A549 (cell line): Measurements from ENCODE around the gene TCL1A. TPM values are rescaled to one million over a fixed set of nuclear protein-coding genes. Genes with fewer than 3 reads are reported as not detected.

ENCODE experiments used
- ATAC-seq, 2 experiments: fragments of 200-7000 bp in 1 of 2; fragments of >200 bp in 1 of 2; cut with Nextera tagmentation in 1 of 2; cut with Tn5 transposase in 1 of 2; 3 replicates each; pipeline versions ENCODE4 v1.8.0 to v1.9.1; 2018 to 2020; ENCODE audit warnings: mild to moderate bottlenecking in 1 of 2, moderate library complexity in 1 of 2
- CTCF ChIA-PET: fragments of 300-600 bp; sonication (Branson Sonifier 250); formaldehyde crosslinking; extraction: SDS; loops from one replicate; lab custom pipeline; 2021; ENCODE audit warnings: antibody characterized with exemption, inconsistent platforms; lab: Yijun Ruan, JAX
- POLR2A ChIA-PET: fragments of 350-600 bp; formaldehyde crosslinking; extraction: SDS; loops from one replicate; lab custom pipeline; 2021; ENCODE audit warnings: antibody characterized with exemption, inconsistent platforms; lab: Yijun Ruan, JAX
- DNase-seq, 2 experiments: peaks; one replicate each; pipeline versions ENCODE4 v3.0.0 to v3.0.0-alpha.2; 2011 to 2016; ENCODE audit warnings: low read depth in 1 of 2, low spot score in 1 of 2
- FAIRE-seq: peaks from 2 replicates; lab custom pipeline; 2011; peaks lifted over from hg19 to GRCh38; lab: Jason Lieb, UNC
- H3K27ac ChIP-seq, 2 experiments: fragments of >200 bp; sonication (Bioruptor Twin); formaldehyde crosslinking; 3 replicates each; pipeline ENCODE4 v1.5.1; 2016 to 2017
- H3K4me1 ChIP-seq: fragments of >200 bp; sonication (Bioruptor Twin); formaldehyde crosslinking; 3 replicates; pipeline ENCODE4 v1.6.1; 2016
- H3K4me2 ChIP-seq: fragments of >200 bp; sonication (Bioruptor Twin); formaldehyde crosslinking; 3 replicates; pipeline ENCODE4 v1.6.1; 2016
- H3K4me3 ChIP-seq: fragments of >200 bp; sonication (Bioruptor Twin); formaldehyde crosslinking; 3 replicates; pipeline ENCODE4 v1.5.1; 2016
- H3K9me3 ChIP-seq: fragments of >200 bp; sonication (Bioruptor Twin); formaldehyde crosslinking; 3 replicates; pipeline ENCODE4 v1.6.1; 2016
- CBX8 ChIP-seq: fragments of 200-600 bp; sonication (generic); IDR thresholded peaks from 2 replicates; pipeline ENCODE4 v1.6.1; 2016
- CEBPB ChIP-seq, 2 experiments: fragments of >200 bp in 1 of 2; sonication (Bioruptor Twin) in 1 of 2; formaldehyde crosslinking in 1 of 2; IDR thresholded peaks; 2 replicates each; pipeline ENCODE4 v1.6.1; 2012 to 2016
- EHF ChIP-seq: fragments of 250-450 bp; sonication (Bioruptor Pico); IDR thresholded peaks from 2 replicates; pipeline ENCODE4 v1.5.0; 2020; ENCODE audit warnings: mild to moderate bottlenecking
- EHMT2 ChIP-seq: fragments of 200-600 bp; sonication (generic); IDR thresholded peaks from 2 replicates; pipeline ENCODE4 v1.6.1; 2016; ENCODE audit warnings: antibody characterized with exemption, low read depth, mild to moderate bottlenecking, moderate library complexity
- ESRRA ChIP-seq: fragments of 150-350 bp; IDR thresholded peaks from 2 replicates; pipeline ENCODE4 v1.6.1; 2014; ENCODE audit warnings: mild to moderate bottlenecking, low read length, borderline replicate concordance
- FOSL2 ChIP-seq, 2 experiments: fragments of 450-650 bp in 1 of 2; fragments of >200 bp in 1 of 2; sonication (Bioruptor Twin) in 1 of 2; formaldehyde crosslinking; IDR thresholded peaks; 2 replicates each; pipeline versions ENCODE4 v1.5.0 to v1.6.1; 2016 to 2020; ENCODE audit warnings: mild to moderate bottlenecking in 1 of 2, moderate library complexity in 1 of 2
- FOXS1 ChIP-seq: fragments of 250-450 bp; sonication (Bioruptor Pico); IDR thresholded peaks from 2 replicates; pipeline ENCODE4 v1.5.0; 2020; ENCODE audit warnings: mild to moderate bottlenecking, moderate library complexity
- GATA3 ChIP-seq: IDR thresholded peaks from 2 replicates; pipeline ENCODE4 v1.6.1; 2012; ENCODE audit warnings: borderline replicate concordance
- HES2 ChIP-seq: fragments of >200 bp; sonication (Bioruptor Twin); formaldehyde crosslinking; IDR thresholded peaks from 2 replicates; pipeline ENCODE4 v1.6.1; 2016
- JUNB ChIP-seq: fragments of >200 bp; sonication (Bioruptor Twin); formaldehyde crosslinking; IDR thresholded peaks from 2 replicates; pipeline ENCODE4 v1.6.1; 2016
- KDM5A ChIP-seq: fragments of 200-600 bp; sonication (generic); IDR thresholded peaks from 2 replicates; pipeline ENCODE4 v1.6.1; 2016; ENCODE audit warnings: antibody characterized with exemption, mild to moderate bottlenecking
- MYC ChIP-seq: IDR thresholded peaks from 2 replicates; pipeline ENCODE4 v1.6.1; 2012; ENCODE audit warnings: mild to moderate bottlenecking, inconsistent platforms, low read length, improper control_type of control experiment, borderline replicate concordance
- NFE2L2 ChIP-seq: fragments of 150-350 bp; conservative IDR thresholded peaks from 2 replicates; pipeline ENCODE4 v1.6.1; 2014; ENCODE audit warnings: low read length
- POLR2AphosphoS2 ChIP-seq: conservative IDR thresholded peaks from 2 replicates; pipeline ENCODE4 v1.6.1; 2012; ENCODE audit warnings: low read length, improper control_type of control experiment, inconsistent platforms
- RARB ChIP-seq: fragments of 250-450 bp; sonication (Bioruptor Pico); IDR thresholded peaks from 2 replicates; pipeline ENCODE4 v1.8.0; 2021; ENCODE audit warnings: mild to moderate bottlenecking, moderate library complexity
- RCOR1 ChIP-seq: fragments of 150-350 bp; IDR thresholded peaks from 2 replicates; pipeline ENCODE4 v1.6.1; 2014; ENCODE audit warnings: antibody characterized with exemption, low read length, low read depth
- REST ChIP-seq: fragments of 200-600 bp; sonication (generic); IDR thresholded peaks from 2 replicates; pipeline ENCODE4 v1.6.1; 2016; ENCODE audit warnings: antibody characterized with exemption, mild to moderate bottlenecking, moderate library complexity
- RFX5 ChIP-seq: fragments of 450-650 bp; IDR thresholded peaks from 2 replicates; pipeline ENCODE4 v1.7.1; 2014; ENCODE audit warnings: antibody characterized with exemption, mild to moderate bottlenecking, moderate library complexity
- RNF2 ChIP-seq: fragments of 200-600 bp; sonication (generic); IDR thresholded peaks from 2 replicates; pipeline ENCODE4 v1.6.1; 2016; ENCODE audit warnings: low read depth, mild to moderate bottlenecking, antibody characterized with exemption, moderate library complexity, borderline replicate concordance
- SMC3 ChIP-seq: fragments of >200 bp; sonication (Bioruptor Twin); formaldehyde crosslinking; IDR thresholded peaks from 3 replicates; pipeline ENCODE4 v1.6.1; 2018; ENCODE audit warnings: inconsistent platforms
- SREBF2 ChIP-seq: fragments of 450-650 bp; IDR thresholded peaks from 2 replicates; pipeline ENCODE4 v1.6.1; 2014; ENCODE audit warnings: mild to moderate bottlenecking, moderate library complexity
- TFCP2L1 ChIP-seq: fragments of 250-450 bp; sonication (Bioruptor Pico); IDR thresholded peaks from 2 replicates; pipeline ENCODE4 v1.5.0; 2021; ENCODE audit warnings: mild to moderate bottlenecking
- WGBS: methylation state at CpG from one replicate; pipeline ENCODE4 v1.1.6; 2017; ENCODE audit errors: missing lambda C conversion rate; 5-methylcytosine and 5-hydroxymethylcytosine counted together
- polyA plus RNA-seq, 4 experiments: library from polyadenylated mRNA; depleted of rRNA in 3 of 4; stranded (reverse); fragments of >200 nt; fragmentation: RNase III in 1 of 4; extraction: RNeasy Plus Mini Kit Qiagen cat#74134 plus additional on column Dnase treatment in 1 of 4; gene quantifications; 2 replicates in 3 of 4; 3 replicates in 1 of 4; pipeline ENCODE4 v1.2.3, GENCODE V29; 2011 to 2017
- TF ChIP-seq, protein P1 (sequence below): IDR thresholded peaks from 2 replicates; pipeline ENCODE4 v1.6.1; 2012

TCL1A gene
- polyA plus RNA-seq, 2 of the 4 experiments (the other 2 are of a cell fraction), result not detected

- FAIRE-seq (no peak), ATAC-seq (no peak), DNase-seq (no peak)
- WGBS, result 52% methylated on average over 14 of the region's 15 CpGs
- no peak overlapping the region for H3K4me2 ChIP-seq
- no peaks in the 10 kb centered on the region for H3K9me3 ChIP-seq
- ChIA-PET POLR2A (no interaction called here), CTCF (no interaction called here)
- no peak for TF ChIP-seq HES2
- no peaks in the 10 kb centered on the region for H3K4me1 ChIP-seq
- H3K4me3 ChIP-seq, result no peak overlapping the region
- no peak overlapping the region for H3K27ac ChIP-seq
These were observed 17.2 kb downstream of the TCL1A start for GRCh38 chr14:95696741-95697140.

DNA sequence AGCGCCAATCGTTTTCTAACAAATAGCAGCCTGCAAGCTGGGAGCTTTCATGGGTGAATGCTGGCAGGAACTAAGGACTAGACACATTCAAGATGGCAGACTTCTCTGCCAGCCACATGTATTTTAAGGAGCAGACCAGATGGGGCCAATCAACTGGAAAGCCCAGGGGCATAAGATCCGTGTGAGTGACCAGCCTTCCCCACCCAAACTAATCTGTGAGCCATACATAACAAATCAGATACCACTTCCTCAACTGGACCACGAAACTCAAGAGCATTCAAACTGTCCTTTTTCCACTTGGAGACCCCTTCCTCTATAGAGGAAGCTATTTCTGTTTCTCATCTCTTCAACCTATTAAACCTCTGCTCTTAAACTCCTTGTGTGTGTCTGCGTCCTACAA, 18.0 kb downstream of the TCL1A start:
- Histone ChIP-seq H3K4me3 (no peak overlapping the region), H3K27ac (no peak overlapping the region), H3K4me1 (no peaks in the 10 kb centered on the region), H3K4me2 (no peak overlapping the region), H3K9me3 (no peaks in the 10 kb centered on the region)
- ChIA-PET POLR2A (no interaction called here), CTCF (interaction anchor here (0.7 kb wide), 1 partner anchor 107 kb away, joined by 3 read pairs; no protein-coding TSS in a partner anchor)
- no peak for DNase-seq
- WGBS, result 43% methylated on average over 5 of the region's 5 CpGs
- ATAC-seq, result no peak
- no peak for FAIRE-seq
- no peak for TF ChIP-seq TFCP2L1 (CRISPR knock-in tag)
- no peak for TF ChIP-seq REST
- no peak for TF ChIP-seq FOSL2 (IDR thresholded peaks at IDR 0.05)
- no peak for TF ChIP-seq FOSL2 (CRISPR knock-in tag; IDR thresholded peaks at IDR 0.05)

DNA sequence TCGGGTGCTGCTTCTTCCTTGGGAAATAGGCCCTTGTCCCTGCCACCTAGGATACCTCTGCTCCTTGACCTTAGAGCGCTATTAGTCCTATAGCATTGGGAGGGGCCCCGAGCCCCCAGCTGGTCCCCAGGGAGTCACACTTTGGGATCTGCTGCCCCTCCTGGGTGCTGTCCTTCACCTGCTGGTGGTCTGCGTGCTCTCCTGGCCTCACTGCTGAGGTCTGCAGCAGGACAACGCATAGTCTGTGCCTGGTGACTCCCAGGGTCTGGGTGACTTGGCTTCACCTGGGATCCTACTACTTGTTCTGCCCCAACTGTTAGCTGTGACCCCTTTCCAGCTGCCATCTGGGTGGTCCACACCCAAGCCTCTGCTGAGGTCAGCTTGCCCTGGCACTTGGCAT, 18.9 kb downstream of the TCL1A start:
- no peak overlapping the region for H3K4me3 ChIP-seq
- no peak for TF ChIP-seq SREBF2
- TF ChIP-seq CEBPB (IDR thresholded peaks at IDR 0.05), result no peak
- no peak for TF ChIP-seq KDM5A
- TF ChIP-seq EHMT2, result no peak
- POLR2A ChIA-PET, result no interaction called here
- H3K4me1 ChIP-seq, result no peaks in the 10 kb centered on the region
- ATAC-seq (no peak), FAIRE-seq (no peak), DNase-seq (no peak)
- H3K27ac ChIP-seq, result no peak overlapping the region
- CTCF ChIA-PET, result interaction anchor here (0.6 to 1.0 kb wide), 2 partner anchors 15 to 188 kb away, joined by 3 to 4 read pairs; no protein-coding TSS in a partner anchor
- no peaks in the 10 kb centered on the region for H3K9me3 ChIP-seq
- no peak overlapping the region for H3K4me2 ChIP-seq
- 11% methylated on average over 1 of the region's 5 CpGs for WGBS

DNA sequence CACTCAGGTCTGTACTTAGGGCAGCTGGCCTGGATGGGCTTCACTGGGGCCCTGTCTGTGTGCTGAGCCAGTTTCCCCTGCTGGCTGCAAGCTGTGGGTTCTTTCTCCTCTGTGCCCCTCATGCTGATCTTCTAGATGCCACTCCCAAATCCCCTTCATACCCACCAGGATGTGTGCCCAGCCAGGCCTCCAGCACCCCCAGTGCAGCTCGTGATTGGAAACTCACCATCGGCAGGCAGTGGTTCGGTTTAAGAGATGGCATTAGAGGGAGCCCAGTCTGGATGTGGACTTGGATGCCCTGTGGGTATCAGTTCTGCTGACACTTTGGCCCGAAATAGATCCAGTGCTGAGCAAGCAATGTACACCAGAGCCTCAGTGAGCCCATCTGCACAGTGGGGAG, 21.8 kb downstream of the TCL1A start:
- TF ChIP-seq MYC (no peak), RARB (CRISPR knock-in tag) (no peak), POLR2AphosphoS2 (no peak), SMC3 (no peak), JUNB (no peak), CEBPB (IDR thresholded peaks at IDR 0.05) (no peak), RFX5 (no peak), FOSL2 (IDR thresholded peaks at IDR 0.05) (no peak), FOSL2 (CRISPR knock-in tag; IDR thresholded peaks at IDR 0.05) (no peak), NFE2L2 (no peak), RCOR1 (no peak), GATA3 (no peak), HES2 (no peak), KDM5A (no peak), FOXS1 (CRISPR knock-in tag) (no peak), EHF (no peak), ESRRA (no peak), CBX8 (no peak), RNF2 (no peak)
- TF ChIP-seq, protein P1, sequence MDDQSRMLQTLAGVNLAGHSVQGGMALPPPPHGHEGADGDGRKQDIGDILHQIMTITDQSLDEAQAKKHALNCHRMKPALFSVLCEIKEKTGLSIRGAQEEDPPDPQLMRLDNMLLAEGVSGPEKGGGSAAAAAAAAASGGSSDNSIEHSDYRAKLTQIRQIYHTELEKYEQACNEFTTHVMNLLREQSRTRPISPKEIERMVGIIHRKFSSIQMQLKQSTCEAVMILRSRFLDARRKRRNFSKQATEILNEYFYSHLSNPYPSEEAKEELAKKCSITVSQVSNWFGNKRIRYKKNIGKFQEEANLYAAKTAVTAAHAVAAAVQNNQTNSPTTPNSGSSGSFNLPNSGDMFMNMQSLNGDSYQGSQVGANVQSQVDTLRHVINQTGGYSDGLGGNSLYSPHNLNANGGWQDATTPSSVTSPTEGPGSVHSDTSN, result no peak
- no peaks in the 10 kb centered on the region for H3K9me3 ChIP-seq
- WGBS, result 30% methylated on average over 3 of the region's 4 CpGs
- H3K4me3 ChIP-seq, result no peak overlapping the region
- H3K27ac ChIP-seq, result no peak overlapping the region
- DNase-seq (no peak), ATAC-seq (no peak), FAIRE-seq (no peak)
- H3K4me2 ChIP-seq, result no peak overlapping the region
- H3K4me1 ChIP-seq, result no peaks in the 10 kb centered on the region
- ChIA-PET CTCF (no interaction called here), POLR2A (no interaction called here)
